ENCODE data around the gene MTHFSD. TPM values are rescaled to one million over a fixed set of nuclear protein-coding genes. Genes with fewer than 3 reads are reported as not detected.

Gene MTHFSD
- total RNA-seq, 2 experiments from 2014 or later, result 7.3 to 7.9 TPM

DNA sequence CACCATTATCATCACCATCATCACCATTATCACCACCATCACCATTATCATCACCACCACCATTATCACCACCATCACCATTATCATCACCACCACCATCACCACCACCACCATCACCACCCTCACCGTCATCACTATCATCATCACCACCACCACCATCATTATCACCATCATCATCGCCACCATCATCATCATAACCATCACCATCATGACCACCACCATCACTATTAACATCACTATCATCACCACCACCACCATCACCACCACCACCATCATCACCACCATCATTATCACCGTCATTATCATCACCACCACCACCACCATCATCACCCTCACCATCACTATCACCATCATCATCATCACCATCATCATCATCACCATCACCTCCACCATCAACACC is 32.5 kb upstream of the MTHFSD start:
- H3K36me3 Mint-ChIP-seq (ENCODE audit: low read depth), result no peaks in the 10 kb centered on the region
- Histone ChIP-seq H3K4me3 (ENCODE audit: low read length) (no peak overlapping the region), H3K27ac (ENCODE audit: low read depth in 1 of 2, low read length in 2 of 2) (no peak overlapping the region), H3K27me3 (ENCODE audit: control insufficient read depth in 1 of 2, insufficient read depth in 2 of 2, low read length in 2 of 2) (peaks cover 9 to 12% of the 10 kb centered on the region in 2 experiments), H3K4me1 (ENCODE audit: insufficient read depth, low read length) (no peaks in the 10 kb centered on the region), H3K9me3 (ENCODE audit: control insufficient read depth in 1 of 2, insufficient read depth in 1 of 2, low read length in 2 of 2) (no peaks in the 10 kb centered on the region), H3K36me3 (ENCODE audit: insufficient read depth, low read length) (no peaks in the 10 kb centered on the region)
- H3K4me3 Mint-ChIP-seq, result no peak overlapping the region
- H3K4me1 Mint-ChIP-seq (ENCODE audit: low read depth), result no peaks in the 10 kb centered on the region
- intact Hi-C loops (cut with DNase I, micrococcal nuclease), result no loop called here
- ATAC-seq (ENCODE audit: poor library complexity) (no peak), DNase-seq (no peak)
- POLR2A ChIA-PET, result no interaction called here
- no peak overlapping the region for H3K27ac Mint-ChIP-seq
- no peaks in the 10 kb centered on the region for H3K9me3 Mint-ChIP-seq
- TF ChIP-seq, protein P1, sequence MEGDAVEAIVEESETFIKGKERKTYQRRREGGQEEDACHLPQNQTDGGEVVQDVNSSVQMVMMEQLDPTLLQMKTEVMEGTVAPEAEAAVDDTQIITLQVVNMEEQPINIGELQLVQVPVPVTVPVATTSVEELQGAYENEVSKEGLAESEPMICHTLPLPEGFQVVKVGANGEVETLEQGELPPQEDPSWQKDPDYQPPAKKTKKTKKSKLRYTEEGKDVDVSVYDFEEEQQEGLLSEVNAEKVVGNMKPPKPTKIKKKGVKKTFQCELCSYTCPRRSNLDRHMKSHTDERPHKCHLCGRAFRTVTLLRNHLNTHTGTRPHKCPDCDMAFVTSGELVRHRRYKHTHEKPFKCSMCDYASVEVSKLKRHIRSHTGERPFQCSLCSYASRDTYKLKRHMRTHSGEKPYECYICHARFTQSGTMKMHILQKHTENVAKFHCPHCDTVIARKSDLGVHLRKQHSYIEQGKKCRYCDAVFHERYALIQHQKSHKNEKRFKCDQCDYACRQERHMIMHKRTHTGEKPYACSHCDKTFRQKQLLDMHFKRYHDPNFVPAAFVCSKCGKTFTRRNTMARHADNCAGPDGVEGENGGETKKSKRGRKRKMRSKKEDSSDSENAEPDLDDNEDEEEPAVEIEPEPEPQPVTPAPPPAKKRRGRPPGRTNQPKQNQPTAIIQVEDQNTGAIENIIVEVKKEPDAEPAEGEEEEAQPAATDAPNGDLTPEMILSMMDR (IDR thresholded peaks at IDR 0.05), result no peak
- CTCF ChIA-PET, result no interaction called here
- peaks cover 42% of the 10 kb centered on the region for H3K27me3 Mint-ChIP-seq

DNA sequence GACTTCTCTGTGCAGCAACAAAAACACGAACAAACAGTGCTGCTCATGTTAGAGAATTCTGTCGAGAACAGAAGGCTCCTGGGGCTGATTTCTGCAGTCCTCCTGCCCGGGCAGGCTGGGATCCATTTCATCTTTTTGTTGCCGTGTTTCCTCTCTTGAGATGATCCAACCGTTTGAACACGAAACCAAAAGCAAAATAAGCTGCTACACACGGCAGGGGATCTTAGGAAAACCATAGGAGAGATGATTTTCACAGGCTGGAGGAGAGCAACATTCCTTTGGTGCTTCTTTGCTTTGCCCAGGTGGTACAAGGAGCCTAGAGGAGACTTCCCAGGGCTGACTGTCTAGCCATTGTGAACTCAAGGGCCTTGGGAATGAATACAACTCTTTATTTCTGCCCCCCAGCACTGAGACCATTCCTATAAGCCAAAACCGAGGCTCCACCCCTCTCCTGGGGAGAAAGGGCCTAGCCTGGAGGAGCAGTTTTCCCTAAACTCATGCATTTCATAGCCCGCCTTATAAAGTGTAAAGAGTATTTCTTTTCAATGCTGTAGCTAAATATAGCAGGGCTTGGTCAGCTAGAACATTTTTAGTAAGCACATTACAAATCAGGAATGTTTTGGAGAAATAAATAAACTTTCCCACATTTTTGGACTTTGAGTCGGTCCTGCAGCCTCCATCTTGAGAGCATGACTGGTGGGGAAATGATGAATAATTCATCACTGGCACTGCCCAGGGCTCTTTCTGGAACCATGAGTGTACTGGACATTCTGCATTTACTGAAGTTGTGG is 31.0 kb upstream of the MTHFSD start:
- CTCF ChIA-PET, result no interaction called here
- H3K27ac Mint-ChIP-seq, result no peak overlapping the region
- DNase-seq, result no peak
- Histone ChIP-seq H3K9me3 (ENCODE audit: control insufficient read depth in 1 of 2, insufficient read depth in 1 of 2, low read length in 2 of 2) (no peaks in the 10 kb centered on the region), H3K4me1 (ENCODE audit: insufficient read depth, low read length) (no peaks in the 10 kb centered on the region), H3K27me3 (ENCODE audit: control insufficient read depth in 1 of 2, insufficient read depth in 2 of 2, low read length in 2 of 2) (peaks cover 15% of the 10 kb centered on the region in 2 experiments), H3K4me3 (ENCODE audit: low read length) (no peak overlapping the region), H3K27ac (ENCODE audit: low read depth in 1 of 2, low read length in 2 of 2) (no peak overlapping the region), H3K36me3 (ENCODE audit: insufficient read depth, low read length) (no peaks in the 10 kb centered on the region)
- POLR2A ChIA-PET, result no interaction called here
- intact Hi-C loops (cut with DNase I, micrococcal nuclease), result no loop called here
- H3K4me1 Mint-ChIP-seq (ENCODE audit: low read depth), result no peaks in the 10 kb centered on the region
- ATAC-seq (ENCODE audit: poor library complexity), result no peak
- no peaks in the 10 kb centered on the region for H3K36me3 Mint-ChIP-seq (ENCODE audit: low read depth)
- H3K27me3 Mint-ChIP-seq, result peaks cover 44% of the 10 kb centered on the region
- H3K4me3 Mint-ChIP-seq, result no peak overlapping the region
- H3K9me3 Mint-ChIP-seq, result no peaks in the 10 kb centered on the region
- TF ChIP-seq, protein P1 (IDR thresholded peaks at IDR 0.05), result no peak

GRCh38 chr16:86584726-86585721 is 30.0 kb upstream of the MTHFSD start:
- Histone ChIP-seq H3K27ac (ENCODE audit: low read depth in 1 of 2, low read length in 2 of 2) (no peak overlapping the region), H3K4me1 (ENCODE audit: insufficient read depth, low read length) (no peaks in the 10 kb centered on the region), H3K36me3 (ENCODE audit: insufficient read depth, low read length) (no peaks in the 10 kb centered on the region), H3K4me3 (ENCODE audit: low read length) (no peak overlapping the region), H3K27me3 (ENCODE audit: control insufficient read depth in 1 of 2, insufficient read depth in 2 of 2, low read length in 2 of 2) (peaks cover 16 to 19% of the 10 kb centered on the region in 2 experiments), H3K9me3 (ENCODE audit: control insufficient read depth in 1 of 2, insufficient read depth in 1 of 2, low read length in 2 of 2) (no peaks in the 10 kb centered on the region)
- Mint-ChIP-seq H3K9me3 (no peaks in the 10 kb centered on the region), H3K4me3 (no peak overlapping the region), H3K27me3 (peaks cover 52% of the 10 kb centered on the region), H3K36me3 (ENCODE audit: low read depth) (no peaks in the 10 kb centered on the region), H3K27ac (no peak overlapping the region), H3K4me1 (ENCODE audit: low read depth) (no peaks in the 10 kb centered on the region)
- no peak for ATAC-seq (ENCODE audit: poor library complexity)
- ChIA-PET POLR2A (no interaction called here), CTCF (no interaction called here)
- intact Hi-C loops (cut with DNase I, micrococcal nuclease), result no loop called here
- no peak for DNase-seq
- TF ChIP-seq, protein P1 (IDR thresholded peaks at IDR 0.05), result no peak
